Spinal cord (tissue), 10 donors: ENCODE results near the gene PRKACG. TPM values are rescaled to one million over a fixed set of nuclear protein-coding genes. Genes with fewer than 3 reads are reported as not detected.

Experiments
- DNase-seq, 6 donors: peaks; one replicate each; pipeline versions ENCODE4 v3.0.0 to v3.0.0-alpha.2; 2013 to 2015; ENCODE audit warnings: low spot score in 6 of 6, low read depth in 4 of 6
- H3K27ac ChIP-seq: one replicate; pipeline ENCODE4 v1.5.1; 2013; ENCODE audit warnings: low read depth, low read length, control low read depth
- H3K27me3 ChIP-seq: one replicate; pipeline ENCODE4 v1.6.1; 2013; ENCODE audit warnings: low read length; ENCODE audit not compliant: control insufficient read depth, insufficient read depth
- H3K36me3 ChIP-seq: one replicate; pipeline ENCODE4 v1.6.1; 2013; ENCODE audit warnings: low read length; ENCODE audit not compliant: control insufficient read depth, insufficient read depth
- H3K4me1 ChIP-seq: one replicate; pipeline ENCODE4 v1.6.1; 2013; ENCODE audit warnings: low read length; ENCODE audit not compliant: control insufficient read depth, insufficient read depth
- H3K4me3 ChIP-seq: one replicate; pipeline ENCODE4 v1.5.1; 2013; ENCODE audit warnings: low read depth, low read length, control low read depth
- H3K9me3 ChIP-seq: one replicate; pipeline ENCODE4 v1.6.1; 2013; ENCODE audit warnings: low read length; ENCODE audit not compliant: control insufficient read depth, insufficient read depth
- WGBS: methylation state at CpG from one replicate; pipeline ENCODE4 v1.1.5; 2013; ENCODE audit warnings: missing lambda C conversion rate; ENCODE audit not compliant: insufficient coverage; 5-methylcytosine and 5-hydroxymethylcytosine counted together
- polyA plus RNA-seq, 2 donors: library from polyadenylated mRNA; unstranded; fragments of 120-200 nt; gene quantifications; one replicate each; pipeline ENCODE4 v1.2.1, GENCODE V29; 2013; ENCODE audit not compliant: insufficient read length in 2 of 2
- total RNA-seq, 2 donors: library from RNA; depleted of rRNA in 1 of 2; stranded (reverse); fragments of 120-200 nt in 1 of 2; fragments of >200 nt in 1 of 2; gene quantifications; one replicate each; pipeline versions ENCODE4 v1.2.3 to v1.2.4, GENCODE V29; 2013 to 2014
- donor health status: healthy.

Gene PRKACG
- total and polyA plus RNA-seq, 4 donors, result 0.11 TPM; not detected in 3

DNA sequence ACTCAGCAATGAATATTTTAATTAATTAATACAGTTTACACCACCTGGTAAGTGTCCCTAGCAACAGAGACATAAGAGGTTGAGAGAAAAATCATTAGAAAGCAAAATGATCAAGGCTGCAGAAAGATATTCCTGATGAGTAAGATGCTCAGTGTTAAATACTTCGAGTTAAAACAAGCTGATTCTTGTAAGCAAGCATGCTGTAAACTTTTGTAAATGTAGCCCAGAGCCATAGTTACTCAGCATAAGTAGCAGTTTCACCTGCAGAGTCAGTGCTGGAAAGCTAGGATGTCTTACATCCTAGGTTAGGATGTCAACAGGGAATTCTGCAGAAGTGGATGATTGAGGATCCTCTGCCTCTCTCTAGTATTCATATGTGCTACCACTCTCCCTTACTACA lies 4.2 kb downstream of the PRKACG start:
- WGBS, result no CpG with 5 or more reads among the region's 1 CpG
- no peak for DNase-seq
- no peak overlapping the region for H3K27ac ChIP-seq
- H3K36me3 ChIP-seq, result peaks cover 3% of the 10 kb centered on the region
- H3K4me1 ChIP-seq, result no peaks in the 10 kb centered on the region
- no peaks in the 10 kb centered on the region for H3K9me3 ChIP-seq
- peaks cover 2% of the 10 kb centered on the region for H3K27me3 ChIP-seq
- H3K4me3 ChIP-seq, result no peak overlapping the region

DNA sequence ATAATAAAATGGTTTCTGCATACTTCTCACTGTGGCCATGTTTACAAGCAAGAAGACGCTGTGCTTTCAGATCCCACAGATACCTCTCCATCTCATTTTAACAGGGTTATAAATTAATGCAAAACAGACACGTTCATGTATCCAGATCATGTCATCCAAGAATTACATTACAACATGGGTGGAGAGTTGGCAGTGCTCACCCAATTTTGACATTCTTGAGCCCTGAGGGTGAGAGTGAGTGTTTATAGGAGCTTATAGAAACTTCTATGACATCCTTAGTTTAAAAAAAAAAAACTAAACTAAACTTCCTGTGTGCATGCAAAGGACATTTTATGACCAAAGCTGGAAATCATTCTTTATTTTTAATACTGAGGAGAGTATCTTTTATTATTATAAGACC lies 9.1 kb downstream of the PRKACG start:
- Histone ChIP-seq H3K27ac (no peak overlapping the region), H3K9me3 (no peaks in the 10 kb centered on the region), H3K4me3 (no peak overlapping the region), H3K36me3 (no peaks in the 10 kb centered on the region), H3K4me1 (no peaks in the 10 kb centered on the region), H3K27me3 (no peaks in the 10 kb centered on the region)
- no CpG with 5 or more reads among the region's 2 CpGs for WGBS
- no peak for DNase-seq

GRCh38 chr9:69003051-69003450 lies 10.9 kb downstream of the PRKACG start:
- DNase-seq, result no peak
- Histone ChIP-seq H3K9me3 (no peaks in the 10 kb centered on the region), H3K27me3 (no peaks in the 10 kb centered on the region), H3K4me1 (peaks cover 2% of the 10 kb centered on the region), H3K36me3 (no peaks in the 10 kb centered on the region), H3K27ac (no peak overlapping the region), H3K4me3 (no peak overlapping the region)
- 74% methylated on average over 8 of the region's 8 CpGs for WGBS

GRCh38 chr9:69001921-69002320 lies 12.0 kb downstream of the PRKACG start:
- Histone ChIP-seq H3K4me1 (peaks cover 4% of the 10 kb centered on the region), H3K36me3 (no peaks in the 10 kb centered on the region), H3K27ac (no peak overlapping the region), H3K27me3 (no peaks in the 10 kb centered on the region), H3K9me3 (no peaks in the 10 kb centered on the region), H3K4me3 (no peak overlapping the region)
- no CpG with 5 or more reads among the region's 8 CpGs for WGBS
- DNase-seq, result no peak

DNA sequence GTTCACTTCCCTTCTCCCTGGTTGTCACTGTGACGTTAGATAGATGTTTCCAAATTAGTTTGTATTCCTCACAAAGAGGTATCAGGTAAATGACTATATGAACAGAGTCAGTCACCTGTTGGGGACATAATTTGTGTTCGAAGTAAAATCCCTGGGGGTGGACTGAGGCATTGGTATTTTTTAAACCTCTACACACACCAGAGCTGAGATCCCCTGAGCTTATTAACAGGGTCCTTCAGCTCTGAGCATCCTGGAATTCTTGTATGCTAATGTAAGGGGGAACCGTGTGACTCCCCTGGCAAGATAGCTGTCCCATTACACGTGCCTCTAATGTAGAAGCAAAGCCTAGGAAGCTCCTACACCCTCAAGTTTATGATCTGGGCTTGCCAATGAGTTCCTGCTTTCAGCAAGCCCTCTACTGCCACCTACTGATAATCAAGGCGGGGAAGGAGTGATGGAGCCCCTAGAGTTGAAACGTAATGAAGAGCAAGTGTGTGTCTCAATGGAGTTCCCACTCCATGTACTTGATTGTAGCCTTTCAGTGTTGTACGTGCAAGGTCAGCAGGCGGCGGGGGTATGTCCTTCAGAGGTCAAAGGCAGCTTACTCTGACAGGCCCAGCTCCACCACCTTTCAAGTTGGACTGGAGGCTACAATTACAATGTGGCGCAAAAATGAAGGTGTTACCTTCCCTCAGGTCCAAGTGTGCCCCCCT lies 14.4 kb downstream of the PRKACG start:
- no peaks in the 10 kb centered on the region for H3K27me3 ChIP-seq
- peak in 5 of 6 donors; percentile 59 to 94 (median 61) for DNase-seq
- 40% methylated on average over 4 of the region's 10 CpGs for WGBS
- H3K4me1 ChIP-seq, result peaks cover 4% of the 10 kb centered on the region
- no peaks in the 10 kb centered on the region for H3K36me3 ChIP-seq
- H3K9me3 ChIP-seq, result no peaks in the 10 kb centered on the region
- no peak overlapping the region for H3K27ac ChIP-seq
- no peak overlapping the region for H3K4me3 ChIP-seq

DNA sequence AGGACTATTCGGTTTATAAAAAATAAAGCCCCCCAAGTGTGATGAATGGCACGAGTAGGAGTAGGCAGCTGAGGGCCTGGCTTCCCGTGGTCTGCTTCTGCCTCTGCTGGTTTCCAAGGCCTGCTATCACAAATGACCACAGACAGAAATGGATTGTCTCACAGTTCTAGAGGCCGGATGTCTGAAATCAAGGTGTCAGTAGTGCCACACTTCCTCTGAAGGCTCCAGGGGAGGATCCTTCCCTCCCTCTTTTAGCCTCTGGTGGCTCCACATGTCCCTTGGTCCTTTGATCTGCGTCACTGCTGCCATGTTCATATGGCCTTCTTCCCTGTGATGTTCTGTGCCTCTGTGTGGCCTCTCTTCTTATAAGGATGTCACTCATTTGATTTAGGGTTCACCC lies 15.1 kb downstream of the PRKACG start:
- Histone ChIP-seq H3K27me3 (no peaks in the 10 kb centered on the region), H3K4me3 (no peak overlapping the region), H3K9me3 (no peaks in the 10 kb centered on the region), H3K36me3 (no peaks in the 10 kb centered on the region), H3K4me1 (peaks cover 4% of the 10 kb centered on the region), H3K27ac (no peak overlapping the region)
- WGBS, result 68% methylated on average over 5 of the region's 5 CpGs
- DNase-seq, result no peak

DNA sequence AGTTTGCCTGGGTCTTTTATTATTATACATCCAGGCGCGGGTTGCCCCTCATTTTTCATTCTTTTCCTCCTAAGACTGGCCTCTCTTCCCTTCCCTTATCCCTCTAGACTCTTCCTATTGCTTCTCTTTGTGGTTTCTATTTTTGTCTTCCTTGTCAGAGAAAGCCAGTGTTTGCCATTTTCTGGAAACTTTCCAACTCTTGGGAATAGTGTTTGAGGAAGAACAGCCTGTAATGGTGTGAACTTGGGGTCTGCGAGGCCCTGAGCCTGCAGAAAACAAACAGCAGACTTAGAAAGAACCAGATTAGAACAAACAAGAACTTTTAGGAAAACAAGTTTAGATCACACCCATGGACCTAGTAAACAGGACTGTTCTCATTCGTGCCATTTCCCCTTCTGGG lies 15.5 kb downstream of the PRKACG start:
- Histone ChIP-seq H3K4me3 (no peak overlapping the region), H3K4me1 (peaks cover 4% of the 10 kb centered on the region), H3K9me3 (no peaks in the 10 kb centered on the region), H3K27me3 (no peaks in the 10 kb centered on the region), H3K27ac (no peak overlapping the region), H3K36me3 (no peaks in the 10 kb centered on the region)
- 67% methylated on average over 4 of the region's 4 CpGs for WGBS
- DNase-seq, result peak in 1 of 6 donors; percentile 34

DNA sequence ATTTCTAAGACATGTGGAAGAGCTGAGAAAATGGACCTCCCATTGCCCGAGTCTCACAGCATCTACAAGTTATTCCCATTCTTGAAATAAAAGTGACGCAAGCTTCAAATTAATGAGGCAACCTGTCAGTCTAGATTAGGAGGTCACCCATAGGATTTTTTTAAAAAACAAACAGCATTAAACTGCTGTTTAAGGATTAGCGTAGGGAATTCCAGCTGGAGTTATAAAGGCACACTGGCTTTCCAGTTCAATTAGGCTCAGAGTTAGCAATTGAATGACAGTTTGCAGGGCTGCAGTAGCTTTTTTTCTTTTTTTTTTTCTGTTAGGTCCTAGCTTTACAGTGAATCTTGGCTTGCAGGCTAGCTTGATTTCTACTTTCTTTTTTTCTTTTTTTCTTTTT lies 16.2 kb downstream of the PRKACG start:
- H3K36me3 ChIP-seq, result no peaks in the 10 kb centered on the region
- no peaks in the 10 kb centered on the region for H3K27me3 ChIP-seq
- no peaks in the 10 kb centered on the region for H3K9me3 ChIP-seq
- WGBS, result 76% methylated on average over 2 of the region's 3 CpGs
- no peak overlapping the region for H3K27ac ChIP-seq
- H3K4me1 ChIP-seq, result peaks cover 4% of the 10 kb centered on the region
- DNase-seq, result no peak
- no peak overlapping the region for H3K4me3 ChIP-seq

- no peak overlapping the region for H3K4me3 ChIP-seq
- no peak overlapping the region for H3K27ac ChIP-seq
- DNase-seq, result no peak
- H3K9me3 ChIP-seq, result no peaks in the 10 kb centered on the region
- H3K36me3 ChIP-seq, result no peaks in the 10 kb centered on the region
- no peaks in the 10 kb centered on the region for H3K27me3 ChIP-seq
- peaks cover 4% of the 10 kb centered on the region for H3K4me1 ChIP-seq
- WGBS, result no CpG with 5 or more reads among the region's 5 CpGs
These were observed 17.5 kb downstream of the PRKACG start for GRCh38 chr9:68996462-68996861.

DNA sequence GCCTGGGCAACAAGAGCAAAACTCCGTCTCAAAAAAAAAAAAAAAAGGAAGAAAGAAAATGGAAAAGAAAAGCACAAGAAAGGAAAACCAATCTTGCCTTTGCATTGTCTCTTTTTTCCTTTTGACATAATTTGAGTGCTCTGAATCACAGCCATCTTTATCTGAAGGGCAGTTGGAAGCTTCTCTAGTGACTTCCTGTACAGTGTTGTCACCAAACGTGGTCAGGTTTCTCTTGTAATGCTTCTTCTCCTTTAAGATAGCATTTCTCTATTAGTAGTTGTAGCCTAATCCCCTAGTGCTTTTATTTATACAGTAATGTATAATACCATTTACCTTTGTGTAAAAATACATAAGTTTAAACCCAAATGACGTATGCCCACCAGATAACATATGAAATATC lies 18.1 kb downstream of the PRKACG start:
- H3K27ac ChIP-seq, result no peak overlapping the region

More for the DNA sequence above, 18.1 kb downstream of the PRKACG start:
- Histone ChIP-seq H3K27me3 (no peaks in the 10 kb centered on the region), H3K4me3 (no peak overlapping the region), H3K9me3 (no peaks in the 10 kb centered on the region), H3K4me1 (peaks cover 4% of the 10 kb centered on the region), H3K36me3 (no peaks in the 10 kb centered on the region)
- DNase-seq, result no peak
- no CpG with 5 or more reads among the region's 3 CpGs for WGBS
